Measurements from ENCODE around the gene ZFP64.
"Not testable (repeated sequence)": the region's sequence is repeated elsewhere in the genome, so short reads cannot be mapped to it uniquely, and the experiment has no call there.

Gene ZFP64

GRCh38 chr20:52191132-52191915 lies at the start of gene ZFP64:
Gene ZFP64, minus strand, starts transcription at chr20:52191779. Its CDS starts 143 bp downstream, at chr20:52191636.
- no peak for DNase-seq

GRCh38 chr20:52240802-52241201 lies 49.2 kb upstream of the ZFP64 start:
- no peak for DNase-seq

- DNase-seq = no peak
Measured at GRCh38 chr20:52239102-52239501, 47.5 kb upstream of the ZFP64 start.

DNA sequence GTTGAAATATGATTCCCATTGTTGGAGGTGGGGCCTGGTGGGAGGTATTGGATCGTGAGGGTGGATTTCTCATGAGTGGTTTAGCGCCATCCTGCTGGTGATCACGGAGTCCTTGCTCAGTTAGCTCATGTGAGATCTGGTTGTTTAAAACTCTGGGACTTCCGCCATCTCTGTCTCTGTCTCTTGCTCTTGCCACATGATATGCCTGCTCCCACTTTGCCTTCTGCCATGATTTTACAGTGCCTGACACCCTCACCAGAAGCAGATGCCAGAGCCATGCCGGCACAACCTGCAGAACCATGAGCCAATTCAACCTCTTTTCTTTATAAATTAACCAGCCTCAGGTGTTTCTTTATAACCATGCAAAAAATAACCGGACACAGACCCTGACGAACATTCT lies 44.7 kb upstream of the ZFP64 start:
- no peak for DNase-seq

GRCh38 chr20:52235129-52235528 lies 43.5 kb upstream of the ZFP64 start:
- no peak for DNase-seq

- no peak for DNase-seq
Measured at GRCh38 chr20:52234302-52235045, 42.9 kb upstream of the ZFP64 start.

DNA sequence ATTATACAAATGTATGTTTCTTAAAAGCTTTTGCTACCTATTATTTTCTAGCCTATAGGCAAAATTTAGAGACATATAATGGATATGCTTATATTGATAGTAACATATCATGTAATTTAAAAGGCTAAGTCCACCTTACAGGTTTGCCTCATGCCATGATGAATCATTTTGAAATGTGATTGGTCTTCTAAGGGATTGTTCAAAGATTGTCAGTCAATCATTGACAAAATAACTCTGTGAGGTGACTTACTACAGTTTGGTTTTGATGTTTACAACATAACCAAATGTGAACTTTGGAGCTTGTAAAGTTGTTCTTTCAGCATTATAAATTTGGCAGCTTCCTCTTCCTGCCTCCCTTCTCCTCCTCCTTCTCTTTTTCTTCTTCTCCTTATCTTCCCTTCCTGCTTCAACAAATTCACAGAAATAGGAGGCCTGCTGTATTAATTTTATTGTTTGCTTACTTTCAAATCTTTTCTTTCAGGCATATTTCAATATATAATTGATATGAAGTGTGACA lies 39.7 kb upstream of the ZFP64 start:
- DNase-seq = no peak

- no peak for DNase-seq
Measured at GRCh38 chr20:52230409-52230808, 38.8 kb upstream of the ZFP64 start.

DNA sequence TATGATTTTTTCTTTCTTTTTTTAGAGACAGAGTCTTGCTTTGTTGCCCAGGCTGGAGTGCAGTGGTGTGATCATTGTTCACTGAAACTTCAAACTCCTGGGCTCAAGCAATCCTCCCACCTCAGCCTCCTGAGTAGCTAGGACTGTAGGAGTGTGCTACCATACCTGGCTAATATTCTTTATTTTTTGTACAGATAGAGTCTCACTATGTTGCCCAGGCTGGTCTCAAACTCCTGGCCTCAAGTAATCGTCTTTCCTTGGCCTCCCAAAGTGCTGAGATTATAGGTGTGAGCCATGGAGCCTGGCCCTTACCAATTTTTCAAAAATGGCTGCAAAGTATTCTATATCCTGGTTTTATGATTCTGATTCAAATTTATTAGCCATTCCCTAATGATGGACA lies 37.8 kb upstream of the ZFP64 start:
- DNase-seq = not testable (repeated sequence)

- DNase-seq = no peak
Measured at GRCh38 chr20:52226370-52226769, 34.8 kb upstream of the ZFP64 start.

DNA sequence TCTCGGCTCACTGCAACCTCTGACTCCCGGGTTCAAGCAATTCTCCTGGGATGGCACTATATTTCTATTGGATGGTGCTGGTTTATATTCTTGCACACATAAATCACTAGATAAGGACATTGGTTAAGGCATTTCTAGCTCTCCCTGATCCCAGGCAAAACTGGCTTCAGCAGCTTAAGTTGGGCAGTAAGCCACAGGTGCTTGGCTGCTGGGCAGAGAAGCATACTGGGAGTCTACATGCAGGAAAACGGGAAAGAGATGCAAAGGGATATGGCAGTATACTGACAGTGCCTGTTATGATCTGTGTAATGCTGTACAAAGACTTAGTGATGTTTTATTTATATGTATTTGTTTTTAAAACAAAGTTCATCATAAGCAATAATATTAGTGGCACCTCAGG lies 33.3 kb upstream of the ZFP64 start:
- no peak for DNase-seq

DNA sequence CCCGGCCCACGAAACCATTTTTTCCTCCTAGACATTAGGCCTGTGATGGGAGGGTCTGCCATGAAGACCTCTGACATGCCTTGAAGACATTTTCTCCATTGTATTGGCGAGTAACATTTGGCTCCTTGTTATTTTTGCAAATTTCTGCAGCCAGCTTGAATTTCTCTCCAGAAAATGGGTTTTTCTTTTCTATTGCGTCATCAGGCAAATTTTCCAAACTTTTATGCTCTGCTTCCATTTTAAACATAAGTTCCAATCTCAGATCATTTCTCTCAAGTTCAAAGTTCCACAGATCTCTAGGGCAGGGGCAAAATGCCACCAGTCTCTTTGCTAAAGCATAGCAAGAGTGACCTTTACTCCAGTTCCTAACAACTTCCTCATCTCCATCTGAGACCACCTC lies 29.8 kb upstream of the ZFP64 start:
- not testable (repeated sequence) for DNase-seq

GRCh38 chr20:52220891-52221290 lies 29.3 kb upstream of the ZFP64 start:
- not testable (repeated sequence) for DNase-seq

DNA sequence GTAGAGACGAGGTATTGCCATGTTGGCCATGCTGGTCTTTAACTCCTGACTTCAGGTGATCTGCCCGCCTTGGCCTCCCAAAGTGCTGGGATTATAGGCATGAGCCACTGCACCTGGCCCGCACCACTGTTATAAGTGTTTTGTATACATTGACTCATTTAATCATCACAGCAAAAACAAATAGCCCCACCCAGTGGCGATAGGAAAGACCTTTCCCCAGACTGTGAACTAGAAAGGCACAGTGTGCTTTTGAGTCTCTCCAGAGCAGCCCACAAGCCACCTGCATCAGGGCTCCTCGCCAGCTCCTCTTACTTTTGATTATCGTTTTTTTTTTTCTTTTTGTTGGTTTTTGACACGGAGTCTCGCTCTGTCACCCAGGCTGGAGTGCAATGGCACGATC lies 27.9 kb upstream of the ZFP64 start:
- no peak for DNase-seq

DNA sequence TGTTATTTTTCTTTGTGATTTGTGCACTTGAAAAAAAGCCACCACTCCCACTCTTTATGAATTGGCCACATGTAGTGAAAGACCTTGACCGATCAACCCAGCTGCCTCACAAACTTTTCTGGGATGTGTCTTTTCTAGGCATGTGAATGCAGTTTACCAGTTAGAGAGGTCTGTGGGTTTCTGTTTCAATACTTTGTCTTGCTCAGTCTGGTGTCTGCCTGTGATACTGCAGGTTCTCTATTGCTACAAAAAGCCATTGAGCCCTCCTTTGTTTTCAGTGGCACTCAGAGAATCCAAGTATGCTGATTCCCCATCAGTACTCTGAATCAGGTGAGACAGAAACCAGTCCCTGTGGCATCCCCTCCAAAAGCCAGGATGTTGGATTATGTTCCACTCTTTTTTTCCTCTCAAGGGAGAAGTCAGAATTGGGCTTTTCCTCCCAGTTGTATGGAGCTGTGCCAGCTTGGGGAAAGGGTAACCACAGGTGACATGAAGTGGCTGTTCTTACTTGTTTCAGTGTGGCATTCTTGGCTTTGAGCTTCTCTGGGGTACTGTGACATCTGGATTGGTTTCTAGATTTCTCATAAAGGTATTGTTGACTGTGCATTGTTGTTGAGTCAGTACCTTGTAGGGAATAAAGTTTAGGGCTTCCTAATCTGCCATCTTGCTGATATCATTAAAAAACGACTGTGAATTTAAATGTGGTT lies 26.3 kb upstream of the ZFP64 start:
- DNase-seq = no peak

DNA sequence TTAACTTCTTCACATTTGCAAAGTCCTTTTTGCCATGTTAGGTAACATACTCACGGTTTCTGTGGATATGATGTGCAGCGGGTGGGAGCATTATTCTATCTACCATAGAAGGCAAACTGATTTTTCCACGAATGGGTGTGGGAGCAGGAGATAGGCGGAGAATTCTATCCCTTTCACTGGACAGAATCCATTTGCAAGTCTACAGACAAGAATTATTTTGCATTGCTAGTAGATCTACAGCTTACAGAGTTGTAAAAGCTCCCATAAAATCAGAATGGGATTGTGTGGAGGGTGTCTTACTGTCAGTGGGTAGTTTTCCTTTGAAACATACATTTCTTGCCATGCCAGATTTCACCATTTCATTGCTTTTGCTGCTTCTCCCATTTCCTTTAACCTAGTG lies 22.4 kb upstream of the ZFP64 start:
- no peak for DNase-seq

DNA sequence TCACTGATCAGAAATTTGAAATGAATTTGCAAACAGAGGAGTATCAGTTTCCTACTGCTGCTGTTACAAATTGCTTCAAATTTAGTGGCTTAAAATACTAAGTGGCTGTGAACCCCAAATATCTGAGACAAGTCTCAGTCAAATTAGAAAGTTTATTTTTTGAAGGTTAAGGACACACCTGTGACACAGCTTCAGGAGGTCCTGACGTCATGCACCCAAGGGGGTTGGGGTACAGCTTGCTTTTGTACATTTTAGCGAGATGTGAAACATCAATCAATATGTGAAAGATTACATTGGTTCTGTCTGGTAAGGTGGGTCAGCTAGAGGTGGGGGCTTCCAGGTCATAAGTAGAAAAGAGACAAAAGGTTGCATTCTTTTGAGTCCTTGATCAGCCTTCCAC lies 21.4 kb upstream of the ZFP64 start:
- DNase-seq = no peak

DNA sequence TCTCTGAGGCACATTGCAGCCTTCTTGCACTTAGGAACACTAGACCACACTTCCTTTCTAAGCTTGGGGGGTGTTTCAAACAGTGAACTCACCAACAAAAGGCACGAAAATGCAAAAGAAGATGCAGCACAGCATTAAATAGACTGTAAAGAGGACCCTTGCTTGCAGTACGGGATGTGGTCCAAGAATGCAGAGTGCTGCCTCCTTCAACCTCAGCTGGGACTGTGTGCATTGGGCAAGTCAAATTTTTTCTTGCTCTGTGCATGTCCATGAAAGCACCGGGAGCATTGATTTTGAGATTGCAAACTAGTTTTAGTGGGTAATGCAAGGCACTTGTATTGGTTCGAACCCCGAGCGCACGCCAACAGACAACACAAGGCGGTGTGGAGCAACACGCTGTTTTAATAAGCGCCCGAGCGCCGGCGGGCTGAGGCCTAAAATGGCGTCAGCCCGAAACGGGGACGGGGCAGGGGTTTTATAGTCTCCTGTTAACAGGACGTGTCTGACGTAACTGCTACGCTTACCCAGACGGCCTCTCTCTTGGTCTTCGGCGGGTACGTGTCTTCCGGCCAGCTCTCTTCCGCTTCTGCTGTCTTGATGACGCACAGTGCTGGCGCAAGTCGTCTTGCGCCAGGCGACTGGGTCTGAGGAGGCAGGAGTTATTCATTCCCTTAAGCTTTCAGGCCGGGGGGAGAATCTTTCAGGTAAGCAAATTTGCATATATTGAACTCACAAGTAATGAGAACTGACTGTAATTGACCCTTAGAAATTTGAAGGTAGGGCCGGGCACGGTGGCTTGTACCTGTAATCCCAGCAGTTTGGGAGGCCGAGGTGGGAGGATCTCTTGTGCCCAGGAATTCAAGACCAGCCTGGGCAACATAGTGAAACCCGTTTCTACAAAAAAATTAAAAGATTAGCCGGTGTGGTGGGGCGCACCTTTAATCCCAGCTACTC lies 18.7 kb upstream of the ZFP64 start:
- no peak for DNase-seq

GRCh38 chr20:52209154-52209571 lies 17.6 kb upstream of the ZFP64 start:
- no peak for DNase-seq

DNA sequence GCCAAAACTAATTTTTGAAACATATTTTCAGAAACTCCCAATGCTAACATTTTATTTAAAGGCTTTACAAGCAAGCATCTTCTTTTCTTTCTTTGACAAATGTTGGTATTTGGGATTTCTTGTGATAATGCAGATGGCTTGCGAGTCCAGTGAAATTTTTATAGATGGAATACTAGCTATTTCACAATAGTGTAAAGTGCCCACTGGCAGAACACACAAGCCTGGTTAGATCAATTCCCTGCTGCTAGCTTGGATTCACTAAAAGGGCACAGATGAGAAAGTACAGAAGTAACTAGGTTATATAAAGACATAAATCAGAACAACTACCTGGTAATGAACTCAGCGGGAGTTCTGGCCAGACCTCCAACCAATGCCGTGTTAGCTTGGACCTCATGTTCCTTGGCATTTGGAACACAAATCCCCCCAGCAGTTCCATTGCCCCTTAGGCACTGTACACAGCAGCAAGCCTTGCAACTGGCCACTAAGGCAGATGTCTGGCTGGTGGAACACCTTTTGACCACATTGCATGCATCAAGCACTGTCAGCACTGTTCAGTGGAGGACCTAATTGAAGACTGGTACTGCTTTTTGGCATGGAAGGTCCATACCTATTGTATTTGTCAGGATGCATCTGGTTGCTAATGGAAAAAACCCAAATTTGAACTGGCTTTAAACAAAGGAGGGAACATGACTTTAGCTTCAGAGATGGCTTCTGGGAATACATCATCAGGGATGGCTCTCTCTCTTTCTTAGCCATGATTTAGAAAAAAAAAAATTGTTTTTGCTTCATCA lies 15.6 kb upstream of the ZFP64 start:
- DNase-seq = no peak

GRCh38 chr20:52204136-52204535 lies 12.6 kb upstream of the ZFP64 start:
- DNase-seq = no peak
